HL-60 (cell line): ENCODE data around the gene NUTM1.

Experiments used
- DNase-seq, 2 experiments: peaks; one replicate each; pipeline ENCODE4 v3.0.0-alpha.2; 2010 to 2020; ENCODE audit warnings: low read depth in 1 of 2, low spot score in 1 of 2
- H3K27ac ChIP-seq: fragments of 250-450 bp; sonication (Bioruptor Pico); replicated peaks from 2 replicates; pipeline ENCODE4 v1.5.1; 2020; ENCODE audit warnings: mild to moderate bottlenecking, moderate library complexity
- H3K27me3 ChIP-seq: fragments of 250-450 bp; sonication (Bioruptor Pico); 2 replicates; pipeline ENCODE4 v1.5.1; 2021; ENCODE audit warnings: mild to moderate bottlenecking, moderate library complexity; ENCODE audit not compliant: insufficient read depth, poor library complexity, severe bottlenecking
- H3K4me3 ChIP-seq: replicated peaks from 2 replicates; pipeline ENCODE4 v1.5.1; 2011; ENCODE audit warnings: mild to moderate bottlenecking, control low read depth, low read length; ENCODE audit not compliant: insufficient read depth
- GABPA ChIP-seq: IDR thresholded peaks from 2 replicates; pipeline ENCODE4 v1.6.1; 2012; ENCODE audit warnings: low read depth
- POLR2AphosphoS5 ChIP-seq: IDR thresholded peaks from 2 replicates; pipeline ENCODE4 v1.6.1; 2012; ENCODE audit warnings: low read depth
- SPI1 ChIP-seq: IDR thresholded peaks from 2 replicates; pipeline ENCODE4 v1.6.1; 2012; ENCODE audit warnings: low read depth, mild to moderate bottlenecking, borderline replicate concordance
- TF ChIP-seq, protein P1 (sequence below): IDR thresholded peaks from 2 replicates; pipeline ENCODE4 v1.6.1; 2012; ENCODE audit warnings: low read depth; ENCODE audit not compliant: insufficient replicate concordance
- TF ChIP-seq, protein P2 (sequence below): IDR thresholded peaks from one replicate; pipeline ENCODE4 v1.5.1; 2011; ENCODE audit warnings: low read length, control low read depth, inconsistent platforms; ENCODE audit not compliant: insufficient read depth

Gene NUTM1

DNA sequence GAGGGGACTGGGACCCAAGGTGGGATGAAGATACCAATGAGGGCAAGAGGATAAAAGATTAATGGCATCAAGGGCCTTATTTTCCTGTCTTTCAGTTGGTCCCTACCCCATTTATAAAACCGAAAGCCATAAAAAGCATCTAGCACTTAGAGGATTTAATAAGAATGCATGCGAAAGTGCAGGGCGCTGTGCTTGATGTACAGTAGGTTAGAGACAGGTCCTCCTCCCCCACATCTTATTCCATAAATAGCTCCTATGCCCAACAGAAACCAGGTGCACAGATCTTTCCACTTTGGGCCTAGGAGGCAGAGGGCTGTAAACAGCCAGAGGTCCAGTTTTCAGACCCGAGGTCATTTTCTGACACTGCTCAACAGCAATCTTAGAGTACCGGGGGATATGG, 22.7 kb downstream of the NUTM1 start:
- peak overlapping the region; percentile 97 for H3K4me3 ChIP-seq
- H3K27me3 ChIP-seq: no peaks in the 10 kb centered on the region
- no peak for DNase-seq
- no peak overlapping the region for H3K27ac ChIP-seq
- no peak for TF ChIP-seq GABPA
- TF ChIP-seq, protein P1, sequence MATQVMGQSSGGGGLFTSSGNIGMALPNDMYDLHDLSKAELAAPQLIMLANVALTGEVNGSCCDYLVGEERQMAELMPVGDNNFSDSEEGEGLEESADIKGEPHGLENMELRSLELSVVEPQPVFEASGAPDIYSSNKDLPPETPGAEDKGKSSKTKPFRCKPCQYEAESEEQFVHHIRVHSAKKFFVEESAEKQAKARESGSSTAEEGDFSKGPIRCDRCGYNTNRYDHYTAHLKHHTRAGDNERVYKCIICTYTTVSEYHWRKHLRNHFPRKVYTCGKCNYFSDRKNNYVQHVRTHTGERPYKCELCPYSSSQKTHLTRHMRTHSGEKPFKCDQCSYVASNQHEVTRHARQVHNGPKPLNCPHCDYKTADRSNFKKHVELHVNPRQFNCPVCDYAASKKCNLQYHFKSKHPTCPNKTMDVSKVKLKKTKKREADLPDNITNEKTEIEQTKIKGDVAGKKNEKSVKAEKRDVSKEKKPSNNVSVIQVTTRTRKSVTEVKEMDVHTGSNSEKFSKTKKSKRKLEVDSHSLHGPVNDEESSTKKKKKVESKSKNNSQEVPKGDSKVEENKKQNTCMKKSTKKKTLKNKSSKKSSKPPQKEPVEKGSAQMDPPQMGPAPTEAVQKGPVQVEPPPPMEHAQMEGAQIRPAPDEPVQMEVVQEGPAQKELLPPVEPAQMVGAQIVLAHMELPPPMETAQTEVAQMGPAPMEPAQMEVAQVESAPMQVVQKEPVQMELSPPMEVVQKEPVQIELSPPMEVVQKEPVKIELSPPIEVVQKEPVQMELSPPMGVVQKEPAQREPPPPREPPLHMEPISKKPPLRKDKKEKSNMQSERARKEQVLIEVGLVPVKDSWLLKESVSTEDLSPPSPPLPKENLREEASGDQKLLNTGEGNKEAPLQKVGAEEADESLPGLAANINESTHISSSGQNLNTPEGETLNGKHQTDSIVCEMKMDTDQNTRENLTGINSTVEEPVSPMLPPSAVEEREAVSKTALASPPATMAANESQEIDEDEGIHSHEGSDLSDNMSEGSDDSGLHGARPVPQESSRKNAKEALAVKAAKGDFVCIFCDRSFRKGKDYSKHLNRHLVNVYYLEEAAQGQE: no peak
- no peak for TF ChIP-seq SPI1
- TF ChIP-seq POLR2AphosphoS5: no peak
- TF ChIP-seq, protein P2, sequence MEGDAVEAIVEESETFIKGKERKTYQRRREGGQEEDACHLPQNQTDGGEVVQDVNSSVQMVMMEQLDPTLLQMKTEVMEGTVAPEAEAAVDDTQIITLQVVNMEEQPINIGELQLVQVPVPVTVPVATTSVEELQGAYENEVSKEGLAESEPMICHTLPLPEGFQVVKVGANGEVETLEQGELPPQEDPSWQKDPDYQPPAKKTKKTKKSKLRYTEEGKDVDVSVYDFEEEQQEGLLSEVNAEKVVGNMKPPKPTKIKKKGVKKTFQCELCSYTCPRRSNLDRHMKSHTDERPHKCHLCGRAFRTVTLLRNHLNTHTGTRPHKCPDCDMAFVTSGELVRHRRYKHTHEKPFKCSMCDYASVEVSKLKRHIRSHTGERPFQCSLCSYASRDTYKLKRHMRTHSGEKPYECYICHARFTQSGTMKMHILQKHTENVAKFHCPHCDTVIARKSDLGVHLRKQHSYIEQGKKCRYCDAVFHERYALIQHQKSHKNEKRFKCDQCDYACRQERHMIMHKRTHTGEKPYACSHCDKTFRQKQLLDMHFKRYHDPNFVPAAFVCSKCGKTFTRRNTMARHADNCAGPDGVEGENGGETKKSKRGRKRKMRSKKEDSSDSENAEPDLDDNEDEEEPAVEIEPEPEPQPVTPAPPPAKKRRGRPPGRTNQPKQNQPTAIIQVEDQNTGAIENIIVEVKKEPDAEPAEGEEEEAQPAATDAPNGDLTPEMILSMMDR: no peak

DNA sequence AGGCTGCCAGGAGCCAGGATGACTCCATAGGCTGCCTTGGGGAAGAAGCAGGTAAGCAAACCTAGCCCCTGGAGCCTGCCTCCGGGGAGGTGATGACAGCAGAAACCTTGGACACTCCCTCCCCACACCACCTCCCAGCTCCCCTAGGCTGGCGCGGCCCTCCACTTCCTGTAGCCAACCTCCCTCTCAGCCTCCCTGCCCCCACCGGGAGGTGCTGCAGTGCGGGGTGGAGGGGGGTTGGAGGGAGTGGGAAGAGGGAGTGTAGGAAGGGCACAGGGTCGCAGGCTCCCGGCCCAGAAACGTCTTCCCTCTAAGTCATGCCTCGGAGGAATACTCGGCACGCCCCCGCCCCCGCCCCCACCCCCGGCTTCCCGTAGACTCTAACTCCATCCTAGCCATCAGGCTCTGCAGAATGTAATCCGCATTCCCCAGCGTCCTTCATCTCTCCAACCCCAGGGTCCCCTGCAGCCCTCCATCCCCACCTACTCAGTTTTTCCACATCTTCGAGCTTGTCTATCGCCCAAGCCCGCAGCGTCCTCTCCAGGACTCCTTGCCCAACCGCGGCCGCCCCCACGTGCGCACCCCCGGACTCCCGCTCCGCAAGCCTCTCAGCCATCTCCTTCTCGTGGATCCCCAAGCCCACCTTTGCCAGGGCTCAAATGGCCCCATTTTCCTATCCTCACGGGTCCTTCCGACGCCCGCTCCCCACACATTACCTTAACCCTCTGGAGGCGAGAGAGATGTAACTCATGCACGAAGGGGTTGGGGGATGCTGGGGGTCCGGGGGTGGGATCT, 23.4 kb downstream of the NUTM1 start:
- Histone ChIP-seq H3K4me3 (peak overlapping the region; percentile 97), H3K27me3 (no peaks in the 10 kb centered on the region), H3K27ac (peak overlapping the region; percentile 60)
- DNase-seq: peak; percentile 58 to 64
- TF ChIP-seq, protein P1: no peak
- TF ChIP-seq GABPA (no peak), SPI1 (no peak), POLR2AphosphoS5 (no peak)
- TF ChIP-seq, protein P2: no peak

DNA sequence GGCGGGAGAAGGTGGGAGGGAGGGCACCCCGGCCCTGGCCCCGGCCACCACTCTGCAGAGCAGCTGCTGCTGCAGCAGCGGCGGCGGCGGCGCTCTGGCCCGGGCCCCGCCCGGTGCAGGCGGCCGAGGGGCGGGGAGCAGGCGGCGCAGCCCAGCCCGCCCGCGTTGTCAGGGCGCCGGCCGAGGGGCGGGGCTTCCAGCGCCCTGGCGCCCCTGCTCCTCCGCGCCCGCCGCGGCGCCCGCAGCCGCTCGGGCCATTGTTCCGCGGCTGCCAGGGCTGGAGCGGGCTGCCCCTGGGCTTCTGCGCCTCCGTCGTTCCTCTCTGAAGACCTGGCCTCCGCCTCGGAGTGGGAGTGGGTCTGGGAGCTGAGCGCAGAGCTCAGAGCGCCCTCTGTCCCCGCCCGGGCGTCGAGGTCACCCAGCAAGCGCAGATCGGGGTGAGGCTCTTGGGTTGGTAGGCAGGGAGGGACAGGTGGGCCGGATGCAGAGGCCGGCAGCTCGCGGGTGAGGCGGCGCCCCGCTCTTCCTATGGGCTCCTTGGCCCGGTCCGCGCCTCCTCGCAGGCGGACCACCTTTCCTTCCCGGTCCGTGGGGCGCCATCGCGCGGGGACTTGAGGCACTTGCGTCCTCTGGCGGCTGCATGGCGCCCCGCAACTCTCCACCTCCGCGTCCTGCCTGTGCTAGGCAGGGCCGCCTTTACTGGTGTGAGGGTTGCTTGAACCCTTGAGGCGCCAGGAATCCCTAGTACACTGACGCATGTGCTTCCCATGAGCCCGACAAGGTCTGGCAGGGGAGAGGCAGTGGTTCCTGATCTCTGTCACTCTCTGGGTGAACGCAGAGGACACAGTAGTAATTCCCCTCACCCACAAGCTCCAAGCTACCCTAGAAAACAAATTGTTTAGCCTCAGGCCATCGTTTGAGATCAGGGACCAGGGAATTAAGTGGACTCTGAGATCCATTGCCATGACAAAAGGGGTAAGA, 24.3 kb downstream of the NUTM1 start, which contains the start of gene LPCAT4:
Gene LPCAT4 (minus strand): TSS at position 96 of the 981 bp plus-strand sequence. CDS start 96 bp downstream, outside the sequence.
- H3K27ac ChIP-seq: peak within 1 kb of the TSS; percentile 87
- peak; percentile 79 to 88 for DNase-seq

More for the DNA sequence above, 24.3 kb downstream of the NUTM1 start, which contains the start of gene LPCAT4:
- TF ChIP-seq POLR2AphosphoS5 (peak; percentile 53), SPI1 (no peak)
- TF ChIP-seq, protein P2: peak; percentile 75
- peak within 1 kb of the TSS; percentile 97 for H3K4me3 ChIP-seq
- H3K27me3 ChIP-seq: no peaks in the 10 kb centered on the region
